OCI-LY7 (cell line): ENCODE measurements around the gene GALNT10.

Source experiments
- EZH2phosphoT487 ChIP-seq: fragments of 200-600 bp; sonication (generic); IDR thresholded peaks from 2 replicates; pipeline ENCODE4 v1.6.1; 2018; ENCODE audit warnings: low read depth, borderline replicate concordance, mild to moderate bottlenecking, mixed run types, antibody characterized with exemption, low read length, moderate library complexity, mixed read lengths
- TF ChIP-seq, protein P1 (sequence below): fragments of 200-600 bp; sonication (generic); conservative IDR thresholded peaks from 2 replicates; pipeline ENCODE4 v1.5.1; 2014; ENCODE audit warnings: mild to moderate bottlenecking, antibody characterized with exemption, low read length, moderate library complexity, mixed read lengths

DNA sequence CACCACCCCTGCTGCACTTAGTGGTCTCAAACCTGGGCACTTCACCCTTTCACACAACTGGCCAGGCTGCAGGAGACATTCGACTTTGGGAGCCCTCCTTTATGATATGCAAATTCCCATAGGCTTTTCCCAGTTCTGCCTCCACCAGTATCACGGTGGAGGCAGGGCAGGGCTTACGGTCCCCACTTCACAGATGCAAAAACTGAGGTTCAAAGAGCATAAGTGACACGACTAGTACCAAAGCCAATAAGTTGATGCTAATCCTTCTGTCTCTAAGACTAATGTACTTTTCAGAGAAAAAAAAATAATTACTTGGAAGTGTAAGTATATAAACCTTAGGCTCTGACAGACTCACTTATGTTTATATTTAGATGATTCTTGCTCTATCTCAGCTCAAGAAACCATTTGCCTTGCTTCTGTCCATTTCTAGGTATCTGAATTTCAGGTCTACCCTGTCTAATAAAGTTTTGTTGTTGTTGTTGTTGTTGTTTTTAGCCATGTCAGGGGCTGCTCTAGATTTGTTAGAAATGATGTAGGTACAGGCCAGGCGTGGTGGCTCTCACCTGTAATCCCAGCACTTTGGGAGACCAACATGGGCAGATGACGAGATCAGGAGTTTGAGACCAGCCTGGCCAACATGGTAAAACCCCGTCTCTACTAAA is 10.7 kb downstream of the GALNT10 start:
- TF ChIP-seq, protein P1, sequence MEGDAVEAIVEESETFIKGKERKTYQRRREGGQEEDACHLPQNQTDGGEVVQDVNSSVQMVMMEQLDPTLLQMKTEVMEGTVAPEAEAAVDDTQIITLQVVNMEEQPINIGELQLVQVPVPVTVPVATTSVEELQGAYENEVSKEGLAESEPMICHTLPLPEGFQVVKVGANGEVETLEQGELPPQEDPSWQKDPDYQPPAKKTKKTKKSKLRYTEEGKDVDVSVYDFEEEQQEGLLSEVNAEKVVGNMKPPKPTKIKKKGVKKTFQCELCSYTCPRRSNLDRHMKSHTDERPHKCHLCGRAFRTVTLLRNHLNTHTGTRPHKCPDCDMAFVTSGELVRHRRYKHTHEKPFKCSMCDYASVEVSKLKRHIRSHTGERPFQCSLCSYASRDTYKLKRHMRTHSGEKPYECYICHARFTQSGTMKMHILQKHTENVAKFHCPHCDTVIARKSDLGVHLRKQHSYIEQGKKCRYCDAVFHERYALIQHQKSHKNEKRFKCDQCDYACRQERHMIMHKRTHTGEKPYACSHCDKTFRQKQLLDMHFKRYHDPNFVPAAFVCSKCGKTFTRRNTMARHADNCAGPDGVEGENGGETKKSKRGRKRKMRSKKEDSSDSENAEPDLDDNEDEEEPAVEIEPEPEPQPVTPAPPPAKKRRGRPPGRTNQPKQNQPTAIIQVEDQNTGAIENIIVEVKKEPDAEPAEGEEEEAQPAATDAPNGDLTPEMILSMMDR: no peak
- no peak for TF ChIP-seq EZH2phosphoT487
